ENCODE measurements around the gene SFTPA2.
"Not testable (repeated sequence)": the region's sequence is repeated elsewhere in the genome, so short reads cannot be mapped to it uniquely, and the experiment has no call there.

SFTPA2 gene

GRCh38 chr10:79509934-79510508 lies 50.2 kb downstream of the SFTPA2 start:
- DNase-seq (ENCODE audit: low read depth): not testable (repeated sequence)

GRCh38 chr10:79509306-79509933 lies 50.8 kb downstream of the SFTPA2 start:
- not testable (repeated sequence) for DNase-seq (ENCODE audit: low read depth)

GRCh38 chr10:79508245-79508644 lies 52.0 kb downstream of the SFTPA2 start:
- DNase-seq (ENCODE audit: low read depth): not testable (repeated sequence)

GRCh38 chr10:79507440-79508167 lies 52.6 kb downstream of the SFTPA2 start:
- no peak for DNase-seq (ENCODE audit: low read depth)
